Mucosa of rectum (tissue), 2 donors: Measurements from ENCODE around the gene SLC25A21.

Source experiments
- H3K27ac ChIP-seq, 2 donors: one replicate each; pipeline ENCODE4 v1.7.0; 2013; ENCODE audit warnings: inconsistent platforms in 2 of 2, low read depth in 2 of 2, low read length in 2 of 2
- H3K27me3 ChIP-seq, 2 donors: one replicate each; pipeline ENCODE4 v1.7.0; 2013; ENCODE audit warnings: low read length in 2 of 2; ENCODE audit not compliant: control insufficient read depth in 2 of 2, insufficient read depth in 2 of 2
- H3K36me3 ChIP-seq, 2 donors: one replicate each; pipeline ENCODE4 v1.7.0; 2013; ENCODE audit warnings: low read length in 2 of 2; ENCODE audit not compliant: control insufficient read depth in 2 of 2, insufficient read depth in 2 of 2
- H3K4me1 ChIP-seq, 2 donors: one replicate each; pipeline ENCODE4 v1.7.0; 2013; ENCODE audit warnings: low read length in 2 of 2, mild to moderate bottlenecking in 1 of 2; ENCODE audit not compliant: control insufficient read depth in 2 of 2, insufficient read depth in 2 of 2
- H3K4me3 ChIP-seq, 2 donors: one replicate each; pipeline ENCODE4 v1.7.0; 2013; ENCODE audit warnings: low read length in 2 of 2
- H3K9ac ChIP-seq, 2 donors: one replicate each; pipeline ENCODE4 v1.7.0; 2013; ENCODE audit warnings: low read length in 2 of 2, low read depth in 1 of 2, mild to moderate bottlenecking in 1 of 2
- H3K9me3 ChIP-seq, 2 donors: one replicate each; pipeline ENCODE4 v1.7.0; 2013; ENCODE audit warnings: low read length in 2 of 2; ENCODE audit not compliant: control insufficient read depth in 2 of 2
- donor health status: healthy.
- donor health status: Normal muscosa, but diverticular disease.

The SLC25A21 gene

GRCh38 chr14:36975834-36976233 lies 196.6 kb downstream of the SLC25A21 start:
- Histone ChIP-seq H3K9ac (no peak overlapping the region), H3K27me3 (no peaks in the 10 kb centered on the region), H3K27ac (no peak overlapping the region), H3K36me3 (no peaks in the 10 kb centered on the region), H3K4me3 (no peak overlapping the region), H3K9me3 (no peaks in the 10 kb centered on the region), H3K4me1 (no peaks in the 10 kb centered on the region)

- H3K27ac ChIP-seq: no peak overlapping the region
- no peaks in the 10 kb centered on the region for H3K9me3 ChIP-seq
- H3K9ac ChIP-seq: no peak overlapping the region
- H3K4me3 ChIP-seq: no peak overlapping the region
- H3K27me3 ChIP-seq: no peaks in the 10 kb centered on the region
- no peaks in the 10 kb centered on the region for H3K36me3 ChIP-seq
- no peaks in the 10 kb centered on the region for H3K4me1 ChIP-seq
Measured at GRCh38 chr14:36974985-36975384, 197.4 kb downstream of the SLC25A21 start.

- H3K27me3 ChIP-seq: no peaks in the 10 kb centered on the region
- no peaks in the 10 kb centered on the region for H3K4me1 ChIP-seq
- H3K4me3 ChIP-seq: no peak overlapping the region
- no peak overlapping the region for H3K27ac ChIP-seq
- H3K9ac ChIP-seq: no peak overlapping the region
- no peaks in the 10 kb centered on the region for H3K36me3 ChIP-seq
- no peaks in the 10 kb centered on the region for H3K9me3 ChIP-seq
Measured at GRCh38 chr14:36973806-36974442, 198.5 kb downstream of the SLC25A21 start.

- H3K27me3 ChIP-seq: no peaks in the 10 kb centered on the region
- H3K9me3 ChIP-seq: no peaks in the 10 kb centered on the region
- H3K4me1 ChIP-seq: no peaks in the 10 kb centered on the region
- H3K4me3 ChIP-seq: no peak overlapping the region
- no peak overlapping the region for H3K27ac ChIP-seq
- H3K36me3 ChIP-seq: no peaks in the 10 kb centered on the region
- no peak overlapping the region for H3K9ac ChIP-seq
Measured at GRCh38 chr14:36971263-36971855, 201.0 kb downstream of the SLC25A21 start.

- Histone ChIP-seq H3K9ac (no peak overlapping the region), H3K27ac (no peak overlapping the region), H3K4me3 (no peak overlapping the region), H3K4me1 (no peaks in the 10 kb centered on the region), H3K9me3 (no peaks in the 10 kb centered on the region), H3K27me3 (no peaks in the 10 kb centered on the region), H3K36me3 (no peaks in the 10 kb centered on the region)
Measured at GRCh38 chr14:36967892-36968555, 204.4 kb downstream of the SLC25A21 start.

GRCh38 chr14:36955967-36956366 lies 216.4 kb downstream of the SLC25A21 start:
- no peaks in the 10 kb centered on the region for H3K4me1 ChIP-seq
- H3K9me3 ChIP-seq: no peaks in the 10 kb centered on the region
- no peaks in the 10 kb centered on the region for H3K36me3 ChIP-seq
- H3K27me3 ChIP-seq: no peaks in the 10 kb centered on the region
- H3K9ac ChIP-seq: no peak overlapping the region
- no peak overlapping the region for H3K27ac ChIP-seq
- H3K4me3 ChIP-seq: no peak overlapping the region

- Histone ChIP-seq H3K27me3 (no peaks in the 10 kb centered on the region), H3K9me3 (no peaks in the 10 kb centered on the region), H3K4me3 (no peak overlapping the region), H3K36me3 (no peaks in the 10 kb centered on the region), H3K27ac (no peak overlapping the region), H3K4me1 (no peaks in the 10 kb centered on the region), H3K9ac (no peak overlapping the region)
Measured at GRCh38 chr14:36955376-36955775, 217.0 kb downstream of the SLC25A21 start.

GRCh38 chr14:36952689-36953088 lies 219.7 kb downstream of the SLC25A21 start:
- Histone ChIP-seq H3K27ac (no peak overlapping the region), H3K27me3 (no peaks in the 10 kb centered on the region)

GRCh38 chr14:36951380-36951911 lies 221.0 kb downstream of the SLC25A21 start:
- Histone ChIP-seq H3K27ac (no peak overlapping the region), H3K27me3 (no peaks in the 10 kb centered on the region), H3K4me1 (no peaks in the 10 kb centered on the region), H3K9ac (no peak overlapping the region), H3K4me3 (no peak overlapping the region), H3K9me3 (no peaks in the 10 kb centered on the region), H3K36me3 (no peaks in the 10 kb centered on the region)

More at GRCh38 chr14:36952689-36953088, 219.7 kb downstream of the SLC25A21 start:
- H3K4me1 ChIP-seq: no peaks in the 10 kb centered on the region
- no peaks in the 10 kb centered on the region for H3K9me3 ChIP-seq
- no peak overlapping the region for H3K9ac ChIP-seq
- H3K36me3 ChIP-seq: no peaks in the 10 kb centered on the region
- no peak overlapping the region for H3K4me3 ChIP-seq

GRCh38 chr14:36950812-36951211 lies 221.6 kb downstream of the SLC25A21 start:
- Histone ChIP-seq H3K36me3 (no peaks in the 10 kb centered on the region), H3K4me1 (no peaks in the 10 kb centered on the region), H3K4me3 (no peak overlapping the region), H3K27me3 (no peaks in the 10 kb centered on the region), H3K9me3 (no peaks in the 10 kb centered on the region), H3K9ac (no peak overlapping the region), H3K27ac (no peak overlapping the region)
